Peyer's patch (tissue), 4 donors: Measurements from ENCODE around the gene RNLS.

Experiments used
- CTCF ChIP-seq, 6 experiments: fragments of 450-650 bp in 4 of 6; fragments of 200-600 bp in 2 of 6; sonication (generic) in 1 of 6; IDR thresholded peaks; one replicate each; pipeline ENCODE4 v1.5.1; 2017 to 2019; ENCODE audit warnings: antibody characterized with exemption in 6 of 6, mild to moderate bottlenecking in 3 of 6, moderate library complexity in 1 of 6
- POLR2A ChIP-seq, 2 donors: fragments of 450-650 bp; IDR thresholded peaks; one replicate each; pipeline ENCODE4 v1.5.1; 2017; ENCODE audit warnings: antibody characterized with exemption in 2 of 2, mild to moderate bottlenecking in 2 of 2, moderate library complexity in 2 of 2

GRCh38 chr10:88463811-88464210 is 119.3 kb downstream of the RNLS start:
- TF ChIP-seq CTCF (IDR thresholded peaks at IDR 0.05) = no peak
- TF ChIP-seq POLR2A (IDR thresholded peaks at IDR 0.05) = no peak
